HCT116 (cell line): ENCODE results near the gene RBFOX2.

Source experiments
- CTCF ChIP-seq, 3 experiments: fragments of 200-600 bp in 1 of 3; sonication (generic) in 1 of 3; IDR thresholded peaks in 2 of 3; conservative IDR thresholded peaks in 1 of 3; 2 replicates each; pipeline ENCODE4 v1.5.1; 2012 to 2017; ENCODE audit warnings: low read depth in 2 of 3, low read length in 2 of 3, antibody characterized with exemption in 1 of 3, borderline replicate concordance in 1 of 3, control low read depth in 1 of 3, mild to moderate bottlenecking in 1 of 3, mixed read lengths in 1 of 3, mixed run types in 1 of 3, moderate library complexity in 1 of 3; ENCODE audit not compliant: insufficient read depth in 1 of 3
- EZH2 ChIP-seq: fragments of 200-600 bp; sonication (generic); IDR thresholded peaks from 2 replicates; pipeline ENCODE4 v1.6.1; 2017; ENCODE audit warnings: antibody characterized with exemption, mixed run types
- POLR2A ChIP-seq: IDR thresholded peaks from 2 replicates; pipeline ENCODE4 v1.7.0; 2011; ENCODE audit warnings: borderline replicate concordance; ENCODE audit not compliant: insufficient read depth, insufficient read length; ENCODE audit errors: extremely low read depth
- POLR2AphosphoS5 ChIP-seq: IDR thresholded peaks from 2 replicates; pipeline ENCODE4 v1.6.1; 2011; ENCODE audit warnings: mild to moderate bottlenecking, low read depth, low read length, moderate library complexity
- SIN3A ChIP-seq: IDR thresholded peaks from 2 replicates; pipeline ENCODE4 v1.6.1; 2012; ENCODE audit warnings: low read depth
- YY1 ChIP-seq: IDR thresholded peaks from 2 replicates; pipeline ENCODE4 v1.6.1; 2011; ENCODE audit warnings: low read length, low read depth, moderate library complexity, mild to moderate bottlenecking; ENCODE audit not compliant: insufficient replicate concordance; ENCODE audit errors: extremely low read depth
- ZNF274 ChIP-seq: fragments of 200-500 bp; sonication (Bioruptor generic); IDR thresholded peaks from 2 replicates; pipeline ENCODE4 v1.6.1; 2014; ENCODE audit warnings: mild to moderate bottlenecking, low read depth, low read length, inconsistent platforms
- TF ChIP-seq, protein P1 (sequence below): IDR thresholded peaks from 2 replicates; pipeline ENCODE4 v1.6.1; 2012
- TF ChIP-seq, protein P2 (sequence below): IDR thresholded peaks from 2 replicates; pipeline ENCODE4 v1.6.1; 2012; ENCODE audit warnings: low read depth

GRCh38 chr22:35712672-35713071 lies 316.0 kb downstream of the RBFOX2 start:
- peak; percentile 10 to 23 (median 19); a peak in 2 of 6 replicates for TF ChIP-seq CTCF (IDR thresholded peaks at IDR 0.05 in 2 of 3, conservative IDR thresholded peaks at IDR 0.05 in 1 of 3; ENCODE audit: borderline replicate concordance in 1 of 3, insufficient read depth in 1 of 3, low read depth in 2 of 3, low read length in 2 of 3)
- TF ChIP-seq, protein P1, sequence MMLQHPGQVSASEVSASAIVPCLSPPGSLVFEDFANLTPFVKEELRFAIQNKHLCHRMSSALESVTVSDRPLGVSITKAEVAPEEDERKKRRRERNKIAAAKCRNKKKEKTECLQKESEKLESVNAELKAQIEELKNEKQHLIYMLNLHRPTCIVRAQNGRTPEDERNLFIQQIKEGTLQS: no peak
- TF ChIP-seq, protein P2, sequence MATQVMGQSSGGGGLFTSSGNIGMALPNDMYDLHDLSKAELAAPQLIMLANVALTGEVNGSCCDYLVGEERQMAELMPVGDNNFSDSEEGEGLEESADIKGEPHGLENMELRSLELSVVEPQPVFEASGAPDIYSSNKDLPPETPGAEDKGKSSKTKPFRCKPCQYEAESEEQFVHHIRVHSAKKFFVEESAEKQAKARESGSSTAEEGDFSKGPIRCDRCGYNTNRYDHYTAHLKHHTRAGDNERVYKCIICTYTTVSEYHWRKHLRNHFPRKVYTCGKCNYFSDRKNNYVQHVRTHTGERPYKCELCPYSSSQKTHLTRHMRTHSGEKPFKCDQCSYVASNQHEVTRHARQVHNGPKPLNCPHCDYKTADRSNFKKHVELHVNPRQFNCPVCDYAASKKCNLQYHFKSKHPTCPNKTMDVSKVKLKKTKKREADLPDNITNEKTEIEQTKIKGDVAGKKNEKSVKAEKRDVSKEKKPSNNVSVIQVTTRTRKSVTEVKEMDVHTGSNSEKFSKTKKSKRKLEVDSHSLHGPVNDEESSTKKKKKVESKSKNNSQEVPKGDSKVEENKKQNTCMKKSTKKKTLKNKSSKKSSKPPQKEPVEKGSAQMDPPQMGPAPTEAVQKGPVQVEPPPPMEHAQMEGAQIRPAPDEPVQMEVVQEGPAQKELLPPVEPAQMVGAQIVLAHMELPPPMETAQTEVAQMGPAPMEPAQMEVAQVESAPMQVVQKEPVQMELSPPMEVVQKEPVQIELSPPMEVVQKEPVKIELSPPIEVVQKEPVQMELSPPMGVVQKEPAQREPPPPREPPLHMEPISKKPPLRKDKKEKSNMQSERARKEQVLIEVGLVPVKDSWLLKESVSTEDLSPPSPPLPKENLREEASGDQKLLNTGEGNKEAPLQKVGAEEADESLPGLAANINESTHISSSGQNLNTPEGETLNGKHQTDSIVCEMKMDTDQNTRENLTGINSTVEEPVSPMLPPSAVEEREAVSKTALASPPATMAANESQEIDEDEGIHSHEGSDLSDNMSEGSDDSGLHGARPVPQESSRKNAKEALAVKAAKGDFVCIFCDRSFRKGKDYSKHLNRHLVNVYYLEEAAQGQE: no peak
- no peak for TF ChIP-seq ZNF274
- TF ChIP-seq YY1: peak; percentile 72
- TF ChIP-seq POLR2A: no peak
- TF ChIP-seq EZH2: no peak
- no peak for TF ChIP-seq POLR2AphosphoS5
- TF ChIP-seq SIN3A: no peak
